T-helper 17 cell (primary cell): ENCODE results near the gene PCDH8. TPM values are rescaled to one million over a fixed set of nuclear protein-coding genes. Genes with fewer than 3 reads are reported as not detected.

Experiments
- ATAC-seq: fragments of 150-1000 bp; cut with Tn5 transposase; 2 replicates; pipeline ENCODE4 v1.10.0; 2021; ENCODE audit warnings: mild to moderate bottlenecking, moderate library complexity
- DNase-seq, 3 donors: peaks; one replicate each; pipeline versions ENCODE4 v3.0.0 to v3.0.0-alpha.2; 2020 to 2021
- H3K9me3 ChIP-seq: one replicate; pipeline ENCODE4 v1.7.0; 2013; ENCODE audit warnings: low read length, mild to moderate bottlenecking; ENCODE audit not compliant: control insufficient read depth, poor library complexity, severe bottlenecking
- H3K27ac Mint-ChIP-seq: one replicate; pipeline ENCODE4 v1.8.0; 2022; ENCODE audit warnings: mild to moderate bottlenecking, moderate library complexity, mixed read lengths
- H3K27me3 Mint-ChIP-seq: one replicate; pipeline ENCODE4 v1.8.0; 2022; ENCODE audit warnings: mixed read lengths
- H3K36me3 Mint-ChIP-seq: one replicate; pipeline ENCODE4 v1.8.0; 2022; ENCODE audit warnings: low read depth, mixed read lengths
- H3K4me1 Mint-ChIP-seq: one replicate; pipeline ENCODE4 v1.8.0; 2022; ENCODE audit warnings: mild to moderate bottlenecking, mixed read lengths
- H3K4me3 Mint-ChIP-seq: one replicate; pipeline ENCODE4 v1.8.0; 2022; ENCODE audit warnings: mild to moderate bottlenecking, moderate library complexity, mixed read lengths
- total RNA-seq, 4 donors: library from RNA in 2 of 4; stranded (reverse) in 2 of 4; gene quantifications; one replicate each; pipeline ENCODE4 v1.2.3 and lab custom pipeline; 2022 to 2026

The PCDH8 gene
- total RNA-seq, 2 donors from 2014 or later: not detected

DNA sequence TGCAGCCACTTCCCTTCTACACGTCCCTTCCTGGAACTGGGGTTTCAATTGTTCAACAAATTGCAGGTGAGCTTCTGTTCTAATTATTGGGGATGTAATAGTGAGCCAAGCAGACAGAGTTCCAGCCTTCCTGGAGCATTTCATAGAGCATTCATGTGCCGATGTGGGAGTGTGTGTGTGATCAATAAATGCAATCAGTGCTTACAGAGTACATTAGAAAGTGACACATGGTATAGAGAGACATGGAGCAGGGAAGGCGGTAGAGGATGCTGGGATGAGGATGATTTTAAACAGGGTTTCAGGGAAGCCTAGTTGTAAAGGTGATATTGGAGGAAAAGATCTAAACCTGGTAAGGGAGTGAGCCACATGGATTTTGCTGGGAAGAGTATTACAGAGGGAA, 21.7 kb upstream of the PCDH8 start:
- Mint-ChIP-seq H3K4me3 (no peak overlapping the region), H3K27me3 (peaks cover 18% of the 10 kb centered on the region), H3K36me3 (peaks cover 3% of the 10 kb centered on the region), H3K27ac (no peak overlapping the region), H3K4me1 (no peaks in the 10 kb centered on the region)
- DNase-seq (no peak), ATAC-seq (no peak)
- H3K9me3 ChIP-seq: no peaks in the 10 kb centered on the region

DNA sequence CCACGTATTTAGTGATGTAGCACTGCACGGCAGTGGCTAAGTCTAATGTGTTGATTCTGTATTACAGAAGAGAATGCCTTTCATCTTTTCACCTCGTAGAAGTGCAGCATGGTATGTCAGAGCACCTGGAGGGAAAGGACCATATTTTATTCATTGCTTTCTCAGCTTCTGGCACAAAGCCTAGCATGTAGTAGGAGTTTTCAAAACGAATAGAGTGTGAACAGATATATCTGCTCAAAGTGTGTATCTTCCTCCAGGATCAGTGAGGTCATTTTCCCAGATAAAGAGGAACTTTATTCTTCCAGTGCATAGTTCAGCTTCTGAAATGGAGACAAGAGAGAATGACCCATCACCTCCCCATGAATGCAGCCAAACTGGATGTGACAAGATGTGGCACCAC, 21.2 kb upstream of the PCDH8 start:
- no peak overlapping the region for H3K27ac Mint-ChIP-seq
- H3K4me1 Mint-ChIP-seq: no peaks in the 10 kb centered on the region
- H3K27me3 Mint-ChIP-seq: peaks cover 18% of the 10 kb centered on the region
- ATAC-seq (no peak), DNase-seq (no peak)
- no peaks in the 10 kb centered on the region for H3K9me3 ChIP-seq
- H3K4me3 Mint-ChIP-seq: no peak overlapping the region
- H3K36me3 Mint-ChIP-seq: peaks cover 3% of the 10 kb centered on the region

DNA sequence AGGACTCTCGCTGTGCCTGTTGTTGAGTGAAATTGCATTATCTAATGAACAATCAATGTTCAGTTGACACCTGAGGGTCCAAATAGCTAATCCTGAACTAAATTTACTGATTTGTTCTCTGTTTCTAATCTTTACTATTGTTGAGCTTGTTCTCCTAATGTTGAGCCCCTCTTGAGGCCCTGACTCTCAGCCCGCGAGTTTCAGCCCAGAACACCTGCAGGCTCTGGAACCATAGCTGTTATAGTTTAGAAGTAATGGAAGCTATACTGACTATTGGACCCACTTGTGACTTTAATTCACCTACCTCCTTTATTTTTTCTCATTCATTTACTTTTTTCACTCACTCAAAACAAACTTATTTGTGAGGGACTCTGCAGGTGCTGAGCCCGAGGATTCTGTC, 20.6 kb upstream of the PCDH8 start:
- no peak overlapping the region for H3K27ac Mint-ChIP-seq
- H3K36me3 Mint-ChIP-seq: peaks cover 3% of the 10 kb centered on the region
- no peak overlapping the region for H3K4me3 Mint-ChIP-seq
- H3K4me1 Mint-ChIP-seq: no peaks in the 10 kb centered on the region
- DNase-seq: no peak
- ATAC-seq: no peak
- no peaks in the 10 kb centered on the region for H3K9me3 ChIP-seq
- H3K27me3 Mint-ChIP-seq: peaks cover 18% of the 10 kb centered on the region

DNA sequence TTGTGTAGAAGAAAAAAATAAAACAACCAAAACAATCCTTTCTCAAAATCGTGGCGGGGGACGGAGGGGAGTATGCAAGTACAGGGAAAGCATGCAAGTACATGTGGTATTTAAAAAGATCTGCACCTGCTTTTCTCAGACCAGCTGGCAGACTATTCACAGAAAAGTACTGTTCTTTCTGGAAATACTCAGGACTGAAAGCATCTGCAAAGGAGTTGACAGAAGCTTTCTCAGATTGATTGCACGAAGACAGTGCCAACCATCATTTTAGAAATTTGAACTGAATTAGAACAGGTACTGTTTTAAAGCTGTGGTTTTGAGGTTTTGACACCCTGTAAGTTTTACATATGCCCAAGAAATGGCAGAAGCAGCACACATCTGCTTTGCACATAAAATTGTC, 19.8 kb upstream of the PCDH8 start:
- no peak overlapping the region for H3K27ac Mint-ChIP-seq
- peaks cover 3% of the 10 kb centered on the region for H3K36me3 Mint-ChIP-seq
- H3K4me3 Mint-ChIP-seq: no peak overlapping the region
- no peak for DNase-seq
- H3K9me3 ChIP-seq: no peaks in the 10 kb centered on the region
- no peaks in the 10 kb centered on the region for H3K4me1 Mint-ChIP-seq
- no peak for ATAC-seq
- H3K27me3 Mint-ChIP-seq: peaks cover 18% of the 10 kb centered on the region

DNA sequence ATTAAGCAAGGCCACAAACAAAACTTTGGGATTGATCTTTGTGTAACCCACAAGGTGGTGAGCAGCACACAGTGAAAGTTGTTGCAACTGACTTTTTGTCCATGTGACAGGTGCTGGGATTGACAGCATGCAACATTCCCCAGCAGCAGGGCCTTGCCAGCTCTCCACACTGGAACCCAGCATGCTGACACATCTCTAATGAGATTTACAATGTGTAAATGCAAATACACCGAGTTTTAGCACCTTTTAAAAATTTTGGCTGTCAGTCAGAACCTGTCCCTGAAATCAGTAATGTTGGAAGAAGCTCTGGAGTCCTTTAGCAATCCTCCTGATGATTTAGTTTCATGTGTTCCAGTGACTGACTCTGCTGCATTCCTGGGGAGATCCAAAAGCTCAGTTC, 16.5 kb upstream of the PCDH8 start:
- no peak for ATAC-seq
- no peak for DNase-seq
- Mint-ChIP-seq H3K36me3 (no peaks in the 10 kb centered on the region), H3K27ac (no peak overlapping the region), H3K4me1 (no peaks in the 10 kb centered on the region), H3K27me3 (peaks cover 30% of the 10 kb centered on the region), H3K4me3 (no peak overlapping the region)
- no peaks in the 10 kb centered on the region for H3K9me3 ChIP-seq

DNA sequence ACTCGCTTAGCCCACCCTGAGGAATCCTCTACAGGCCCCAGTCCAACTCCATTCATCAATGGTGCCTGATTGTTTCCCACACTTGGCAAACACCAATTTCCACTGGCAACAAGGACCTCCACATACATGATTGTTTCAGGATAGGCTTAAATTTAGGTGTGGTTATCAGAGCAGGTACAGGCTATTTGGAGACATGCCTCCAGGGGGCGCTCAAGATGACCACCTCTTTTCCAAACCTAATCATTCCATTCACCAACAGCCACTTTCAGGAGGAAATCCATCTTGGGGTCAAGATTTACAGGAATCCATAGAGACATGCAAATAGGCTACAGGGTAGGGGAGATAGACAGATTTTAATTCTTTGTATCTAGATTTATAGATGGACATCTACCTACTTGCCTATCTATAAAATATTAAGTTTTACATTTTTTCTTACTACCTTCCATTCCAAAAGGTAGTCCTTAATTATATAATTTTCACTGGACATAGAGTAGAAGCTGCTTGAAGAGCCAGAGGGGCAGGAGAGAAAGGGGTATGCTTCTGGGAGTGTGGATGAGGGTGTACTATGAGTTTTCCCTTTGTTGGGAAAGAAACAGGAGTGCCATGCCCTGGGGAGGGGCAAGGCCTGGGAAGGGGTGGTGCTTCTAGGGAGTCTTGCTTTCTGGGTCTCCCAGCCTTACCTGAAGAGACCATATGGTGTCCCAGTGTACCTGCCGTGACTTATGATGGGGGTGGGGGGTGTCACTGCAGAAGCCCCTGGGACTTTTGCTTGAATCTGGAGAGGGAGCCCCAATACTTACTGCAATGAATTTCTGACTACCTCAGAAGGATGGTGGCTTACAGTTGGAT, 14.1 kb upstream of the PCDH8 start:
- ATAC-seq (no peak), DNase-seq (no peak)
- H3K9me3 ChIP-seq: no peaks in the 10 kb centered on the region
- H3K36me3 Mint-ChIP-seq: no peaks in the 10 kb centered on the region
- H3K4me1 Mint-ChIP-seq: no peaks in the 10 kb centered on the region
- H3K27ac Mint-ChIP-seq: no peak overlapping the region
- H3K27me3 Mint-ChIP-seq: peaks cover 36% of the 10 kb centered on the region
- no peak overlapping the region for H3K4me3 Mint-ChIP-seq

DNA sequence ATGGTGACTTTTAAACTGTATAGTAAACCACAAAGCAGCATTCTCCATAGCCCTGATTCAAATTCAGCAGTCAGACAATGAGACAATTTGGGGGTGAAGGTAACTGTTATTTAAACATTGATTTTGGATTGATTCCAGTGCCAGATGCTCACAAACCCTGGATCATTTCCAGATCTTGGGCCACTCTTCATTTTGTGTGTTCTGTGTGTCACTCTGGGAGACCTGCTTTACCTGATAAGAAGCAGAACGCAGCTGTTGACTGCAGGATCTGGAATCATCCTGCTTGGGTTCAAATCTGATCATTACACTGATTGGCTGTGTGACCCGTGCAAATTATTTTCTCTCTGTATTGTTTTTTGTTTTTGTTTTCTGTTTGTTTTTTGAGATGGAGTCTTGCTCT, 4.0 kb upstream of the PCDH8 start:
- Mint-ChIP-seq H3K36me3 (peaks cover 2% of the 10 kb centered on the region), H3K27me3 (peaks cover 78% of the 10 kb centered on the region), H3K4me1 (peaks cover 6% of the 10 kb centered on the region), H3K4me3 (no peak overlapping the region), H3K27ac (no peak overlapping the region)
- DNase-seq: no peak
- no peak for ATAC-seq
- peaks cover 4% of the 10 kb centered on the region for H3K9me3 ChIP-seq

DNA sequence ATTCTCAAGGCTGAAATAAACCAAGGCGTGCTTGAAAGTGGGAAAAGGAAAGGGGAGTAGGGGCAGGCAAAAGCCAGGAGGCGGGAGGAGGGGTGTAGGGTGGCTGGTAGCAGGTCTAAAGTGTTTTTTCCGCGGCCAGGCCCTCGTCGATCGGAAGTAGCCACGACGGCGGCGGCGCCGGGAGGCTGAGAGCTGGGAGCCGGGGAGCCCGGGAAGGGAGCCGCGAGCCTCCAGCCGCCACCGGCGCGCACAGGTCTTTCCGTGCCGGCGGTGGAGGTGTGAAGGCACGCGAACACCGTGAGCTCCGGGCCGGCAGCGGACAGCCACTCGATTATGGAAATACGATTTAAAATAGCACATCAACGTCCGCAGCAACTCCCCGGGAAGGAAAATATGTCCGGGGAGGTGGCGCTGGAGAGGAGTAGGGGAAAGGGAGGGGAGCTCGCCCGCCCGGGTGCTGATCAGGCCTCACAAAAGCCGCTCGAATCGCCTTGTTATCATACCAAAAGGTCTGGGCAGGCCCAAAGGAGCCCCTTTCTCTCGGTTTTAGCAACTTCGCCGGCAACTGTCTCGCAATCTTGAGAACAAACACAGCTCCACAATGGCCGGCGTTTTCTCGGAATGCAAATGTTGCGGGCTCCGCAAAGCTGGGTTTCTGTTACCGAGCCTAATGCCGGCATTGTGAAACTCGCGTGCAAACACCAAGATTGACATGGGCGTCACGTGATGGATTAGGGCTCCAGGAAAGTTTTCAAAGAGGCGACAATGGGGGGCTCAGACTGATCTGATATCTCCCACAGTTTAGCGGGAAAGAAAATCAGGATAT, 2.9 kb upstream of the PCDH8 start:
- Mint-ChIP-seq H3K4me1 (peaks cover 6% of the 10 kb centered on the region), H3K36me3 (peaks cover 2% of the 10 kb centered on the region), H3K27ac (no peak overlapping the region), H3K27me3 (peaks cover 73% of the 10 kb centered on the region), H3K4me3 (peak overlapping the region; percentile 68)
- H3K9me3 ChIP-seq: peaks cover 4% of the 10 kb centered on the region
- no peak for ATAC-seq
- DNase-seq: no peak

DNA sequence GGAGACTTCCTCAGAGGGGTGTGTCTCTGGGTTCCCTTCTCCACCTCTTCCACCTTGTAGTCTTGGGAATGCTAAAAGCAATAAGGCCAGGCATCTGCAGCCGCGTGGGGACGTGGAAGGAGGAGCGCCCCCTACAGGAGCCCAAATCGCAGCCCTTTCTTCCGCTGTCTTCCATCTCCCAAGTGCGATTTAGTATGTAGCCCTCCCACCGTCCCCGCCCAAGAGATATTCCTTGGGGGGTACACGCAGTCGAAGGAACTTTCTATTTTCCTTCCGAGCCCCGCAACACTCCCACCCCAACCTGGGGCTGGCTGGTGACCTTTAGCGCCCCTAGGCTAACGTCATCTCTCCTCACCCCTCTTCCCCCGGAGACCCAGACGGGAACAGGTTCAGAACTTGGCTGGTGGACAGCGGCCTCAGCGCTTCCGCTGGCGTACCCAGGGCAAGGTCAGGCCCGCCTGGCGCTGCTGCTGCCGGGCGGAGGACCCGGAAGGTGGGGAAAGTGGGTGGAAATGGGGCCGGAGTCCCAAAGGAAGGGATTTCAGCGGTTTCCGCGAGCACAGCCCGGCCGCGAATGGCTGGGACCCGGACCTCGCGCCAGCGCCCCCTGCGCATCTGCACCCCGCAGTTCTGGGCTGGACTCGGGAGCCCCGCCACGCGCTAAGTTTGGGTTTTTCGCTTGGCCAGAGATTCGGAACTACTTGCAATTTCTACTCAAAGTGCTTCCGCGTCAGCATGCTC, 2.1 kb upstream of the PCDH8 start:
- peak overlapping the region; percentile 68 for H3K4me3 Mint-ChIP-seq
- peaks cover 4% of the 10 kb centered on the region for H3K9me3 ChIP-seq
- H3K4me1 Mint-ChIP-seq: peaks cover 6% of the 10 kb centered on the region
- DNase-seq (no peak), ATAC-seq (peak; percentile 54)
- peaks cover 65% of the 10 kb centered on the region for H3K27me3 Mint-ChIP-seq
- H3K27ac Mint-ChIP-seq: no peak overlapping the region
- H3K36me3 Mint-ChIP-seq: peaks cover 2% of the 10 kb centered on the region

DNA sequence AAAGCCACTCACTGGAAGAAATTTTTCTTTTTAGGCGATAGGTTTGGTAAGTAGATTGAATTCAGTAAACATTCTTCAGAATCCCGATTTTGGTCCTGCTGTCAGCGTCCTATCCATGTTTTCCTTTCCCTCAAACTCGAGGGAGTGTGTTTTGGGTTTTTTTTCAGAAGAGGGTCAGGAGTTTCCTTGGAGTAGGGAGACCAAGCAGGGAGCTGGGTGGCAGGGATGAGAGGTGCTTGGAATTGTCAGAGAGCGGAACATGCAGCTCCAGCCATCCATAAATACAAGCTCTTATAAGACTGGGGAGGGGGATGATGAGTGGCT, 1.6 kb upstream of the PCDH8 start:
- ATAC-seq (no peak), DNase-seq (no peak)
- H3K4me1 Mint-ChIP-seq: peaks cover 6% of the 10 kb centered on the region
- no peak overlapping the region for H3K27ac Mint-ChIP-seq
- H3K27me3 Mint-ChIP-seq: peaks cover 61% of the 10 kb centered on the region
- H3K9me3 ChIP-seq: peaks cover 4% of the 10 kb centered on the region
- H3K36me3 Mint-ChIP-seq: peaks cover 2% of the 10 kb centered on the region
- peak overlapping the region; percentile 68 for H3K4me3 Mint-ChIP-seq

DNA sequence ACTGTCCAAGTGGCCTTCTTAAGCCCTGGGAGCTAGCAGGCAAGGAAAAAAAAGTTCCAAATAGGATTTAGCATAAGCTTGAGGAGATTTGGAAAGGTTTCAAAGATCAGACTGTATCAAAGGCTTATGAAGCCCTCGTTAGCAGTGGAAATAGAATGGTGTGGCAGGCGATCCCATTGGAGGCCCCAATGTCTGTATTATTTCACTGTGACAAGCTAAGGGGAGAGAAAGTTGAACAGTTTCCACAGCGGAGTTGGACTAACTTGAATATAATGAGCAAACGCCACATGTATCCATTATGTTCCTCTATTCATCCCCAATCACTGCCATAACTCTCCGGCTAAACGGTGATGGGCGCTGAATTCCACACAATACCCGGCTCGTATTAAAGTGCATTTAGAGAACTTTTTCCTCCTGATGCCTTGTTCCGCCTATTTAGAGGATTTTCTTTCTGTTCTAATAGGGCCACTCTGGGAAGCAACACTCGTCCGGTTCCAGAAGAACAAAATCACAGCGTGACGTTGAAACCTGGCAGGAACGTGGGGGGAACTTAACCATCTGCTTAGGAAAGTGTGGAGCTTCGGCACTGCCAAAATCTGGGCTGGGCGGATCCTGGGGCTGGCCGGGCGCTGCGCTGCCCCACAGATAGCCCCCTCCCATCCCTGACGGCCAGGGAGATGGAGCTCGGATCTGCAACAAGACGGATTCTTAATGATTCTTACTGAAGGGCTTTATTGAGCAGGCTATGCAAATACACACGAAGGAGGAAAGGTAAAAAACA, 1.0 kb upstream of the PCDH8 start:
- H3K9me3 ChIP-seq: peaks cover 4% of the 10 kb centered on the region
- ATAC-seq: no peak
- DNase-seq: no peak
- Mint-ChIP-seq H3K36me3 (no peaks in the 10 kb centered on the region), H3K27ac (no peak overlapping the region), H3K27me3 (peaks cover 61% of the 10 kb centered on the region), H3K4me3 (peak overlapping the region; percentile 68), H3K4me1 (peaks cover 6% of the 10 kb centered on the region)

DNA sequence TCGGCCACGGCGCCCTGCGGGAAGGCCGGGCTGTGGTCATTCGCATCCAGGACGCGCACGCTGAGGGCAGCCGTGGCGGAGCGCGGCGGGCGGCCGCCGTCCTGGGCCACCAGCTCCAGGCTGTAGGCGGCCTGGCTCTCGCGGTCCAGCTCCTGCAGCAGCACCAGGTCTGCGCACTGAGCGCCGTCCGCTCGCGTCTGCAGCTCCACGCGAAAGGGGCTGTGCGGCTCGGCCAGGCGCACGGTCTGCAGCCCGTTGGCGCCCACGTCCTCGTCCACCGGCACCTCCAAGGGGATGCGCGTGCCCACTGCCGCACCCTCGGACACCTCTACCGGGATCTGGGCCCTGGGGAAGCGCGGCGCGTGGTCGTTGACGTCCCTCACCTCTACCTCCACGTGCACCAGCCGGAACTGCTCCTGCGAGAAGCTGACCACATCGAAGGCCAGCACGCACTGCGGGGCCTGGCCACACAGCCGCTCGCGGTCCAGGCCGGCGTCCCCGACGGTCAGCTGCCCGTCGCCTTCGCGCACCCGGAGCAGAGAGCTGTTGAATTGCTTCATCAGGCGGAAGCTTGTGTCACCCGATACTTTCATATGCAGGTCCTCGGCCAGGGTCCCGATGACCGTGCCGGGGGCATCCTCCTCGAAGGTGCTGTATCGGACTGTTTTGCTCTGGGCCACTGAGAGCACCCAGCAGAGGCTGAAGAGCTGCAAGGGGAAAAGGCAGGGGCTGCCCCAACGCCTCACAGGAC, 583 bp downstream of the PCDH8 start:
- peaks cover 6% of the 10 kb centered on the region for H3K4me1 Mint-ChIP-seq
- no peaks in the 10 kb centered on the region for H3K36me3 Mint-ChIP-seq
- DNase-seq (no peak), ATAC-seq (no peak)
- no peak overlapping the region for H3K4me3 Mint-ChIP-seq
- H3K27ac Mint-ChIP-seq: no peak overlapping the region
- H3K27me3 Mint-ChIP-seq: peaks cover 57% of the 10 kb centered on the region
- peaks cover 4% of the 10 kb centered on the region for H3K9me3 ChIP-seq
